Activated CD8-positive, alpha-beta memory T cell treated with anti-CD3 and anti-CD28 coated beads, Interleukin-2, amount 10 ng/mL, durations not matched to agents 7 days and 5 days (primary cell): Measurements from ENCODE around the gene BBIP1. TPM values are rescaled to one million over a fixed set of nuclear protein-coding genes. Genes with fewer than 3 reads are reported as not detected.
A peak's percentile ranks its signal among the peaks of the same experiment; 100 is the strongest.

Experiments used
- ATAC-seq: fragments of 150-1000 bp; cut with Tn5 transposase; one replicate; pipeline ENCODE4 v1.10.0; 2021; ENCODE audit warnings: moderate library complexity
- CTCF ChIA-PET: fragments of 350-600 bp; sonication (Branson Sonifier 250); formaldehyde crosslinking; loops from one replicate; lab custom pipeline; 2021; ENCODE audit warnings: antibody characterized with exemption; lab: Charles Lee
- DNase-seq: peaks from one replicate; pipeline ENCODE4 v3.0.0-alpha.2; 2020
- H3K27ac Mint-ChIP-seq: one replicate; pipeline ENCODE4 v1.8.0; 2021; ENCODE audit warnings: mild to moderate bottlenecking, mixed read lengths
- H3K27me3 Mint-ChIP-seq: one replicate; pipeline ENCODE4 v1.8.0; 2021; ENCODE audit warnings: mixed read lengths
- H3K36me3 Mint-ChIP-seq: one replicate; pipeline ENCODE4 v1.8.0; 2021; ENCODE audit warnings: mild to moderate bottlenecking, mixed read lengths
- H3K4me1 Mint-ChIP-seq: one replicate; pipeline ENCODE4 v1.8.0; 2021; ENCODE audit warnings: mixed read lengths
- H3K4me3 Mint-ChIP-seq: one replicate; pipeline ENCODE4 v1.8.0; 2021; ENCODE audit warnings: mild to moderate bottlenecking, moderate library complexity, mixed read lengths
- H3K9me3 Mint-ChIP-seq: one replicate; pipeline ENCODE4 v1.8.0; 2022; ENCODE audit warnings: low read depth, mixed read lengths
- total RNA-seq, 2 experiments: library from RNA; stranded (reverse); gene quantifications; one replicate each; pipeline ENCODE4 v1.2.3, GENCODE V29; 2021

Gene BBIP1
- total RNA-seq, 2 experiments from 2014 or later, result 23.1 to 24.8 TPM

DNA sequence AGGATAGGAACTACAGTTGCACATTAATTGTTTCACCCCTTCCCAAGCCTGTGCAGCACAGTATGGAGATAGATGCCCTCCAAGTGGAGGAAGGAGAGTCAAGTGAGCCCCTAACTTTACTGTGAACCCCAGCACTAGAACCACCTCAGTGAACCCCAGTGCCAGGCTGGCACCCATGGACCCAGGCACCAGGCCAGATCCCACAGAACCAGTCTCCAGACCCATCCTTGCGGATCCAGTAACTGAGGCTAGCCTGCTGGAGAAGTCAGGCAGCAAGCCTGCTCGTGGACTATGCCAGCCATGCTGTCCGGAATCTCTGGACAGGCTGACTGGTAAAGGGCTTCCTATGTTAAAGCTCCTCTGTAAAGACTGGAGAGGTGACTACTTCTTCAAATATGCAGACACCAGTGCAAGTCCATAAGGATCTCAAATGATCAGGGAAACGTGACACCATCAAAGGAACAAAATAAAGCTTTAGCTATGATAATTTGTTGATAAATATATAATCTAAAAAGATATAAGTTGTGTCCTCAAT is 28.1 kb upstream of the BBIP1 start:
- Mint-ChIP-seq H3K9me3 (peaks cover 2% of the 10 kb centered on the region), H3K4me3 (no peak overlapping the region), H3K27me3 (no peaks in the 10 kb centered on the region), H3K27ac (no peak overlapping the region), H3K36me3 (peaks cover 64% of the 10 kb centered on the region), H3K4me1 (peaks cover 15% of the 10 kb centered on the region)
- DNase-seq (no peak), ATAC-seq (no peak)
- CTCF ChIA-PET, result interaction anchor here (1.0 kb wide), 1 partner anchor 143 kb away, joined by 3 read pairs; no protein-coding TSS in a partner anchor

DNA sequence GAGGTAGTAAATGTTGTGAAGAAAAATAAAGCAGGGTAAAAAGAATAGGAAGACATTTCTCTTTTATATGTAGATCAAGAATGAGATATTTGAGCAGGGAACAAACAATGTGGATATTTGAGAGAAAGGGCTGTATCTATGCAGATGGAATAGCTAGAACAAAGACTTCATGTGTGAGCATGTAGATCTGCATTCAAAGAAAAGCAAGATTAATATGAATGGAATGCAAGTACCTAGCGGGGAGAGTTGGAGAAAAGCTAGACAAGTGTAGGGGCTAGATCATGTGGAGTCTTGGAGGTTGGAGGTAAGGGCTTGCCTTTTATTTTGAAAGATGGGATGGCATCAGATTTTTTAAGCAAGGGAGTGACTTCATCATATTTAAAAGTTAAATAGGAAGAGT is 27.5 kb upstream of the BBIP1 start:
- peaks cover 64% of the 10 kb centered on the region for H3K36me3 Mint-ChIP-seq

DNA sequence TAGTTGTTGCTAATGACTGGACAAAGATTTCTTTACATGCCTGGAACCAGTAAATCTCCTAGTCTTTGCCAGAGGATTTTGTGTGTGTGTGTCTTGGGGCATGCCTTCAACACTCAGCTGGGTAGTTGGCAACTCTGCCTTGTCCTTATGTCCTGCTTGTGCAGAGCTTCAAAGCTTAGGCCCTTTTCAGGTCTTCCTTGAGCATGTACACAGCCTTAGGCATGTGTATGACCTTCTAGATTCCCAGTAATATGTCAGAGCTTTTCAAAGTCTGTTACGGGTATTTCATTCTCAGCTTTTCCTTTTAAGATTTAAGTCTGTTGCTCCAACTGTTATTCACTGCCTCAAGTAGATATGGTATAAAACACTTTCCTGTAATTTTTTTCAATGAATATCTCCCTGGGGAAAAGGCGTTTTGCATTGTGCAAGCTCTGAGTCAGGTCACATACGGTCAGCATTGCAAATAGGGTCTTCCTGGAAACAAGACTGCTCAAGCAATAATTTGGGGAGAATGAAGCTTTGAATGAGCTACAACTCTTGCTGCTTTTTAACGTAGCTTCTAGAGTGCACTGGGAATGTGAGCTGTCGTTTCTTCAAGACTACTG is 25.9 kb upstream of the BBIP1 start:
- no peak overlapping the region for H3K4me3 Mint-ChIP-seq
- H3K36me3 Mint-ChIP-seq, result peaks cover 69% of the 10 kb centered on the region
- peaks cover 5% of the 10 kb centered on the region for H3K9me3 Mint-ChIP-seq
- CTCF ChIA-PET, result interaction anchor here (0.7 kb wide), 1 partner anchor 15 kb away, joined by 3 read pairs; no protein-coding TSS in a partner anchor
- ATAC-seq, result no peak
- no peak overlapping the region for H3K27ac Mint-ChIP-seq
- no peak for DNase-seq
- H3K4me1 Mint-ChIP-seq, result peaks cover 18% of the 10 kb centered on the region
- no peaks in the 10 kb centered on the region for H3K27me3 Mint-ChIP-seq

More for the DNA sequence above, 27.5 kb upstream of the BBIP1 start:
- DNase-seq, result no peak
- no peaks in the 10 kb centered on the region for H3K27me3 Mint-ChIP-seq
- no peak overlapping the region for H3K4me3 Mint-ChIP-seq
- CTCF ChIA-PET, result no interaction called here
- H3K4me1 Mint-ChIP-seq, result peaks cover 15% of the 10 kb centered on the region
- H3K9me3 Mint-ChIP-seq, result peaks cover 2% of the 10 kb centered on the region
- ATAC-seq, result no peak
- H3K27ac Mint-ChIP-seq, result no peak overlapping the region

GRCh38 chr10:110939419-110939818 is 20.4 kb upstream of the BBIP1 start:
- Mint-ChIP-seq H3K36me3 (peaks cover 50% of the 10 kb centered on the region), H3K27ac (no peak overlapping the region), H3K4me3 (no peak overlapping the region), H3K9me3 (peaks cover 3% of the 10 kb centered on the region), H3K27me3 (no peaks in the 10 kb centered on the region), H3K4me1 (peaks cover 3% of the 10 kb centered on the region)
- no peak for DNase-seq
- no peak for ATAC-seq
- CTCF ChIA-PET, result interaction anchor here (0.5 kb wide), 1 partner anchor 136 kb away, joined by 9 read pairs; no protein-coding TSS in a partner anchor

- CTCF ChIA-PET, result interaction anchor here (0.6 kb wide), 1 partner anchor 1083 kb away, joined by 3 read pairs; no protein-coding TSS in a partner anchor
- H3K9me3 Mint-ChIP-seq, result peaks cover 3% of the 10 kb centered on the region
- H3K27ac Mint-ChIP-seq, result no peak overlapping the region
- peaks cover 29% of the 10 kb centered on the region for H3K36me3 Mint-ChIP-seq
- no peak for ATAC-seq
- no peaks in the 10 kb centered on the region for H3K27me3 Mint-ChIP-seq
- no peak overlapping the region for H3K4me3 Mint-ChIP-seq
- peaks cover 3% of the 10 kb centered on the region for H3K4me1 Mint-ChIP-seq
- no peak for DNase-seq
Observed at GRCh38 chr10:110936757-110937156, 17.8 kb upstream of the BBIP1 start.

DNA sequence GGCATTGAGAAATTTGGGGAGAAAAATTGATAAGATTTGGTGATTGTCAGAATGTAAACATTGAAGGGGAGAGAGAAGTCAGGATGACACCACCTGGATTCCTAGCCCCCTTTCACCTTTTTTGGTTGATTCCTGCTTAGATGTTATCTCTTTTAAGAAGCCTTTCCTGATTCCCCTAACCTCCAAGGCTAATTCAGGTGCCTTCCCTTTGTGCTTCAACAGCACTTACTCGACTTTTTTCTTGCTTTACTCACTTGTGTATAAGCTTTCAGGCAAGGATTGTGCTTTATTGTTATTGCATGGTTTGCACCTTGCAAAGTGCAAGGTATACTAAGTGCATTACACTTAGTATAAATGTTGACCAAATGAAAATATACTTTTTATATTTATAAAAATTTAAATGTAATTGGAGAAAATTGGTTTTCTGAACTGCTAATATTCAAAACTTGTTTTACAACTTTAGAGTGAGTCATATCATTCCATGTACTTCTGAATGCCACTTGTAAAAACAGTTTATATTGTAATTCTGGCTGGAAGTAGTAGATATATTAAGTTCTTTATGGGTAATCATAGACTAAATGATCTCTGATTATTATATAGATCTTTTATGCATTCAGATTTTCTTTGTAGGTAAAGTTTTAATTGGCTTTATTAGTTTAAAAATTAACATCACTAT is 13.7 kb upstream of the BBIP1 start:
- peaks cover 13% of the 10 kb centered on the region for H3K36me3 Mint-ChIP-seq
- CTCF ChIA-PET, result no interaction called here
- H3K27ac Mint-ChIP-seq, result no peak overlapping the region
- no peaks in the 10 kb centered on the region for H3K27me3 Mint-ChIP-seq
- DNase-seq (no peak), ATAC-seq (no peak)
- no peaks in the 10 kb centered on the region for H3K9me3 Mint-ChIP-seq
- H3K4me1 Mint-ChIP-seq, result no peaks in the 10 kb centered on the region
- no peak overlapping the region for H3K4me3 Mint-ChIP-seq

DNA sequence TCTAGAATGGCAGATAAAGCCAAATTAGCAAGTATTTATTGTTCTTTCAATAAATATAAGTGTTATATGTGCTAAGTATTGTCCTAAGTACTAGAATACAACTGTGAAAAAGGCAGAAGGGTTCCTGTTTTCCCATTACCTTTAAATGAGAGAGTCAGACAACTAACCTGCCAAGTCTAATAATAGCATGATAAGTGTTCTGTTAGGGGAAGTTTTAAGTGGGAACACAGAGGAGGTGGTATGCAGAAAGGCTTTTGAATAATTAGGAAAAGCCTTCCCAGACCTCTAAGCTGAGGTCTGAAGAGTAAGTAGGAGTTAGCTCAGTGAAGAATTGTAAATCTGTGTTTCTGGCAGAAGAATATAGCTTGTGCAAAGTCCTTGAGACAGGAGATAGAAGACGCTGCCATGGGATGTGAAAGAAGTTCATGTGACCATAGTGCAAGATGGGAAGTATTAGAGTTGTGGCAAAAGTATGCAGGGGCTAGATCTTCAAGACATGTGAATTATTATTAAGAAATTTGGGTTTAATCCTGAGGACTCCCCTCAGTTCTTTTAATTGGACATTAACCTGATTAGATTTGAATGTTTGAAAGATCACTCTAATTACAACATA is 12.9 kb upstream of the BBIP1 start:
- H3K27me3 Mint-ChIP-seq, result no peaks in the 10 kb centered on the region
- no peak overlapping the region for H3K27ac Mint-ChIP-seq
- H3K9me3 Mint-ChIP-seq, result no peaks in the 10 kb centered on the region
- no peak overlapping the region for H3K4me3 Mint-ChIP-seq
- CTCF ChIA-PET, result no interaction called here
- H3K4me1 Mint-ChIP-seq, result peaks cover 2% of the 10 kb centered on the region
- peaks cover 7% of the 10 kb centered on the region for H3K36me3 Mint-ChIP-seq
- no peak for ATAC-seq
- DNase-seq, result no peak

DNA sequence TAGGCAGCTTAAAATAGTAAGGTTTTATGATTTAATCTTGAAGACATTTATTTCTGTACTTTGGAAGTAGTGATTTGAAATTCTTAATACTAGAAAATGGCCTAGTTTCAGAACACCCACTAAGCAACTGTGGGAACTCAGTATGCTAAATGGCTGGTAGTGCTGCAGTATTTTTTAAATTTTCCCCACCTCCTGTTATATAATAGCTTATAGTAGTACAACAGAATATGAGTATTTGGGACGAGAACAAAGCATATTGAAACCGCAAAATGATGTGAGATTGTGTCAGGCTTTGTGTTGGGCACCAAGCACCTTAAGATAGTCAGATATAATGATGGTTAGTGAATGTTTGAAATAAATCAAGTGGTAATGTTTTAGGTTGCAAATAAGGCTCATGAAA is 8.5 kb upstream of the BBIP1 start:
- no peaks in the 10 kb centered on the region for H3K9me3 Mint-ChIP-seq
- H3K27me3 Mint-ChIP-seq, result no peaks in the 10 kb centered on the region
- DNase-seq (no peak), ATAC-seq (no peak)
- peaks cover 11% of the 10 kb centered on the region for H3K36me3 Mint-ChIP-seq
- H3K4me1 Mint-ChIP-seq, result peaks cover 25% of the 10 kb centered on the region
- H3K4me3 Mint-ChIP-seq, result no peak overlapping the region
- CTCF ChIA-PET, result interaction anchor here (0.8 to 1.4 kb wide), 4 partner anchors 9 to 181 kb away, joined by 3 to 4 read pairs (median 3); no protein-coding TSS in a partner anchor
- H3K27ac Mint-ChIP-seq, result no peak overlapping the region

DNA sequence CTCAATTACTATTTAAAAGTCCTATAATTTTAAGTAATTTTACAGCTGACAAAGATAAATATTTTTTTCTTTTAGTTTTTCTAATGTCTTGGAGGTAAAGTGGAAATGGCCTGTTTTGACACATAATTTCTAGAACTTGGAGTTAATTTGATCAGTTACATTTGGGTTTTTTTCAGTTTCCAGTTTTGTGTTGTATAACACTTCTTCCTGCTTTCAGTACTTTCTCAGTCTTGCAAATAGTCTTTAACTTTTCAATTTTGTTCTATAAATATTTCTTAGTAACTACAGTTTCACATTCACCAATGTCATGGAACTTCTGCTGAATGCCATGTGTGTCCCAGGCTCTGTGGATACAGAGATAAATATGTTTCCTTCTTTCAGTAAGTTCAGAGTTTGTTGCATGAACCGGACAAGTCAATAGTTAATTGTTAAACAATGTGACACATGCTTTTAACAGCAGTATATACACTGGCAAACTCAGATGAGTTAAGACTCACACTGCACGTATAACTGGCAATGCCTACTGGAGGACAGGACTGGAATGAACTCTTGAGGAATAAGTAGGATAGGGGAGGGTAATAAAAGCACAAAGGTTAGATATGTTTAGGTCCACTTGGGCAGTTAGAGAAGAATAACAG is 5.0 kb upstream of the BBIP1 start:
- ATAC-seq, result no peak
- Mint-ChIP-seq H3K27ac (no peak overlapping the region), H3K36me3 (peaks cover 11% of the 10 kb centered on the region), H3K4me3 (no peak overlapping the region), H3K9me3 (no peaks in the 10 kb centered on the region), H3K4me1 (peaks cover 36% of the 10 kb centered on the region), H3K27me3 (no peaks in the 10 kb centered on the region)
- CTCF ChIA-PET, result no interaction called here
- DNase-seq, result no peak

GRCh38 chr10:110919971-110920881 is 1.2 kb upstream of the BBIP1 start:
- no peaks in the 10 kb centered on the region for H3K9me3 Mint-ChIP-seq
- peak; percentile 55 for DNase-seq
- H3K4me3 Mint-ChIP-seq, result peak overlapping the region; percentile 82
- CTCF ChIA-PET, result no interaction called here
- no peaks in the 10 kb centered on the region for H3K27me3 Mint-ChIP-seq
- H3K36me3 Mint-ChIP-seq, result peaks cover 10% of the 10 kb centered on the region
- peak overlapping the region; percentile 81 for H3K27ac Mint-ChIP-seq
- peaks cover 47% of the 10 kb centered on the region for H3K4me1 Mint-ChIP-seq
- ATAC-seq, result no peak

- H3K27me3 Mint-ChIP-seq, result no peaks in the 10 kb centered on the region
Observed at GRCh38 chr10:110919349-110919931, 460 bp upstream of the BBIP1 start, which contains the start of gene SHOC2. Gene SHOC2, plus strand, starts transcription at chr10:110919604. Its CDS starts 44,755 bp downstream, at chr10:110964359.

DNA sequence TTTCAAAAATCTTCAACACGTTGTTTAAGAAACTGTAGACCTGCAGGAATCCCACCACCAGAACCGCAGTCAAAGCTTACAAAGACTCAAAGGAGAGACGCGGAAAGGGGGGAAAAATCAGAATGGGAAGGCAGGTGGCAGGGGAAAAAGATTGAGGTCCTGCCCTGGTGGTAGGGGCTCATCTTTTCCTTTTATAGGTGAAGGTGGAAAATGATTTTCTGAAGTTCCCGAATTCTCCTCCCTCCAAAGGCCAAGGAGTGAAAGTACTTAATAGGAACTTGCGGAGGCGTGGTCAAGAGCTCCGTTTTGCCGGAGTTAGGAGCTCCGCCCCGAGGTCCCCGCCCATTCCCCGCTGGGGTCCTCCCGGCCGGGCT is 724 bp downstream of the BBIP1 start:
- Mint-ChIP-seq H3K36me3 (peaks cover 7% of the 10 kb centered on the region), H3K4me1 (peaks cover 35% of the 10 kb centered on the region), H3K27ac (peak overlapping the region; percentile 80), H3K9me3 (no peaks in the 10 kb centered on the region), H3K4me3 (peak overlapping the region; percentile 82), H3K27me3 (no peaks in the 10 kb centered on the region)
- ATAC-seq (no peak), DNase-seq (peak; percentile 96)
- CTCF ChIA-PET, result interaction anchor here (0.6 to 3.8 kb wide), 10 partner anchors 9 to 308 kb away, joined by 3 to 15 read pairs (median 3); no protein-coding TSS in a partner anchor

More at GRCh38 chr10:110919349-110919931, 460 bp upstream of the BBIP1 start, which contains the start of gene SHOC2:
- H3K4me3 Mint-ChIP-seq, result peak within 1 kb of the TSS; percentile 82
- no peaks in the 10 kb centered on the region for H3K9me3 Mint-ChIP-seq
- ATAC-seq, result peak; percentile 47
- peak within 1 kb of the TSS; percentile 99 for H3K27ac Mint-ChIP-seq
- DNase-seq, result peak; percentile 100
- H3K36me3 Mint-ChIP-seq, result peaks cover 9% of the 10 kb centered on the region
- CTCF ChIA-PET, result interaction anchor here (0.9 to 3.8 kb wide), 8 partner anchors 9 to 73 kb away, joined by 3 to 15 read pairs (median 3); no protein-coding TSS in a partner anchor
- H3K4me1 Mint-ChIP-seq, result peaks cover 45% of the 10 kb centered on the region
